ENCODE results near the gene KLHL26. TPM values are rescaled to one million over a fixed set of nuclear protein-coding genes. Genes with fewer than 3 reads are reported as not detected.
A peak's percentile ranks its signal among the peaks of the same experiment; 100 is the strongest.

Gene KLHL26
- total RNA-seq, 1 experiment from 2014 or later: 17.1 TPM

- RAD21 ChIA-PET (ENCODE audit: low non-redundant PET in 1 of 2, low total read pairs in 2 of 2, uncharacterized antibody in 2 of 2, unreplicated experiment in 2 of 2): no interaction called here
These were observed 23.1 kb upstream of the KLHL26 start for GRCh38 chr19:18613589-18614234.

GRCh38 chr19:18616023-18616422 is 20.8 kb upstream of the KLHL26 start:
- peaks cover 18% of the 10 kb centered on the region; the same call in 1 of the 2 replicates for H3K27me3 ChIP-seq (ENCODE audit: insufficient read depth, low read length)
- no peaks in the 10 kb centered on the region for H3K9me3 ChIP-seq (ENCODE audit: control insufficient read depth in 1 of 2, insufficient read depth in 1 of 2, low read depth in 1 of 2, low read length in 2 of 2)
- BruUV-seq (replicated peaks): no TSS peak
- no peaks in the 10 kb centered on the region for H4K20me1 ChIP-seq (ENCODE audit: insufficient read depth)
- no peak overlapping the region for H3K4me3 ChIP-seq (replicated peaks in 1 of 2; ENCODE audit: low read depth in 1 of 2, low read length in 2 of 2)
- no peak overlapping the region for H3K4me2 ChIP-seq (ENCODE audit: low read length)
- intact Hi-C loops (cut with micrococcal nuclease): no loop called here
- no peak overlapping the region for H3K9ac ChIP-seq (ENCODE audit: low read length)
- RAD21 ChIA-PET (ENCODE audit: low non-redundant PET in 1 of 2, low total read pairs in 2 of 2, uncharacterized antibody in 2 of 2, unreplicated experiment in 2 of 2): no interaction called here
- CTCF ChIA-PET: no interaction called here
- no peaks in the 10 kb centered on the region for H3K36me3 ChIP-seq (ENCODE audit: control insufficient read depth in 1 of 2, insufficient read depth in 2 of 2, low read length in 2 of 2)
- no peaks in the 10 kb centered on the region for H3K79me2 ChIP-seq (ENCODE audit: insufficient read depth, low read length)
- POLR2A ChIA-PET: no interaction called here
- DNase-seq (ENCODE audit: low read depth, low spot score): no peak
- ATAC-seq: no peak
- no peak for TF ChIP-seq EGR1 (IDR thresholded peaks at IDR 0.05; ENCODE audit: low read depth)
- no peaks in the 10 kb centered on the region for H3K9me2 ChIP-seq (ENCODE audit: insufficient read depth)
- peaks cover 1 to 22% of the 10 kb centered on the region in 2 experiments; a peak in 3 of 4 replicates for H3K4me1 ChIP-seq (ENCODE audit: control insufficient read depth in 1 of 2, insufficient read depth in 2 of 2, low read length in 2 of 2)
- H3K27ac ChIP-seq (ENCODE audit: low read depth, low read length): no peak overlapping the region
- no peak overlapping the region for H2AFZ ChIP-seq (ENCODE audit: low read depth, low read length, poor library complexity, severe bottlenecking)

More at GRCh38 chr19:18613589-18614234, 23.1 kb upstream of the KLHL26 start:
- no peak overlapping the region for H3K27ac ChIP-seq (ENCODE audit: low read depth, low read length)
- CTCF ChIA-PET: no interaction called here
- ATAC-seq (no peak), DNase-seq (ENCODE audit: low read depth, low spot score) (no peak)
- no peaks in the 10 kb centered on the region for H3K9me2 ChIP-seq (ENCODE audit: insufficient read depth)
- intact Hi-C loops (cut with micrococcal nuclease): no loop called here
- H2AFZ ChIP-seq (ENCODE audit: low read depth, low read length, poor library complexity, severe bottlenecking): no peak overlapping the region
- no peaks in the 10 kb centered on the region for H4K20me1 ChIP-seq (ENCODE audit: insufficient read depth)
- H3K4me3 ChIP-seq (replicated peaks in 1 of 2; ENCODE audit: low read depth in 1 of 2, low read length in 2 of 2): peak overlapping the region; percentile 42 to 59; a peak in 3 of 4 replicates
- no peaks in the 10 kb centered on the region for H3K9me3 ChIP-seq (ENCODE audit: control insufficient read depth in 1 of 2, insufficient read depth in 1 of 2, low read depth in 1 of 2, low read length in 2 of 2)
- TF ChIP-seq EZH2 (IDR thresholded peaks at IDR 0.05) (no peak), ATF3 (IDR thresholded peaks at IDR 0.05) (no peak), EZH2phosphoT487 (IDR thresholded peaks at IDR 0.05; ENCODE audit: borderline replicate concordance) (no peak), ZFX (IDR thresholded peaks at IDR 0.05) (no peak), CBX3 (IDR thresholded peaks at IDR 0.05; ENCODE audit: low read depth) (no peak), SIN3A (IDR thresholded peaks at IDR 0.05; ENCODE audit: low read depth) (no peak), ELF1 (IDR thresholded peaks at IDR 0.05; ENCODE audit: borderline replicate concordance, low read depth) (no peak), POLR2A (IDR thresholded peaks at IDR 0.05; ENCODE audit: borderline replicate concordance, extremely low read depth, insufficient read depth, insufficient read length) (no peak)
- POLR2A ChIA-PET: interaction anchor here (1.2 kb wide), 1 partner anchor 24 kb away, joined by 6 read pairs; no protein-coding TSS in a partner anchor
- no peak overlapping the region for H3K9ac ChIP-seq (ENCODE audit: low read length)
- no TSS peak for BruUV-seq (replicated peaks)
- peaks cover 10 to 34% of the 10 kb centered on the region in 2 experiments for H3K4me1 ChIP-seq (ENCODE audit: control insufficient read depth in 1 of 2, insufficient read depth in 2 of 2, low read length in 2 of 2)
- no peaks in the 10 kb centered on the region for H3K79me2 ChIP-seq (ENCODE audit: insufficient read depth, low read length)
- peaks cover 29% of the 10 kb centered on the region; the same call in 1 of the 2 replicates for H3K27me3 ChIP-seq (ENCODE audit: insufficient read depth, low read length)
- no peaks in the 10 kb centered on the region for H3K36me3 ChIP-seq (ENCODE audit: control insufficient read depth in 1 of 2, insufficient read depth in 2 of 2, low read length in 2 of 2)
- H3K4me2 ChIP-seq (ENCODE audit: low read length): peak overlapping the region; percentile 76

Data from HCT116 (cell line).